Measurements from ENCODE around the gene GTF2H2C.
"Not testable (repeated sequence)": the region's sequence is repeated elsewhere in the genome, so short reads cannot be mapped to it uniquely, and the experiment has no call there.

DNA sequence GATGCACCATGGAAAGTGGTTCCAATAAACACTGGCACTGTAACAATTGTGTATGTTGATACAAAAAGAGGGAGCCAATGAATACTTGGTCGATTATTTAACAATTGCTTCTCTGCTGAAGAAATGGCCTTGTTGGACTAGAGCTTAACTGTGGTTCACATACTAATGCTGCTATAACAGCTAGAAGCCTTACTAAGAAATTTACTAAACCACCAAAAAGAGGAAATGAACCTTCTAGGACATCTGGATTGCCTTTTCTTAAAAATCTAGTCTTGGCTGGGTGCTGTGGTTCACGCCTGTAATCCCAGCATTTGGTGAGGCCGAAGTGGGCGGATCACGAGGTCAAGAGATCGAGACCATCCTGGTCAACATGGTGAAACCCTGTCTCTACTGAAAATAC, 42.0 kb downstream of the GTF2H2C start:
- TF ChIP-seq, protein P1, sequence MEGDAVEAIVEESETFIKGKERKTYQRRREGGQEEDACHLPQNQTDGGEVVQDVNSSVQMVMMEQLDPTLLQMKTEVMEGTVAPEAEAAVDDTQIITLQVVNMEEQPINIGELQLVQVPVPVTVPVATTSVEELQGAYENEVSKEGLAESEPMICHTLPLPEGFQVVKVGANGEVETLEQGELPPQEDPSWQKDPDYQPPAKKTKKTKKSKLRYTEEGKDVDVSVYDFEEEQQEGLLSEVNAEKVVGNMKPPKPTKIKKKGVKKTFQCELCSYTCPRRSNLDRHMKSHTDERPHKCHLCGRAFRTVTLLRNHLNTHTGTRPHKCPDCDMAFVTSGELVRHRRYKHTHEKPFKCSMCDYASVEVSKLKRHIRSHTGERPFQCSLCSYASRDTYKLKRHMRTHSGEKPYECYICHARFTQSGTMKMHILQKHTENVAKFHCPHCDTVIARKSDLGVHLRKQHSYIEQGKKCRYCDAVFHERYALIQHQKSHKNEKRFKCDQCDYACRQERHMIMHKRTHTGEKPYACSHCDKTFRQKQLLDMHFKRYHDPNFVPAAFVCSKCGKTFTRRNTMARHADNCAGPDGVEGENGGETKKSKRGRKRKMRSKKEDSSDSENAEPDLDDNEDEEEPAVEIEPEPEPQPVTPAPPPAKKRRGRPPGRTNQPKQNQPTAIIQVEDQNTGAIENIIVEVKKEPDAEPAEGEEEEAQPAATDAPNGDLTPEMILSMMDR (conservative IDR thresholded peaks at IDR 0.05 in 1 of 2, IDR thresholded peaks at IDR 0.05 in 1 of 2; ENCODE audit: extremely low read depth in 1 of 2, insufficient read depth in 1 of 2, low read depth in 1 of 2, low read length in 2 of 2), result not testable (repeated sequence)
- not testable (repeated sequence) for TF ChIP-seq EZH2 (IDR thresholded peaks at IDR 0.05; ENCODE audit: borderline replicate concordance, low read length)

All from mammary epithelial cell (primary cell).